Prostate gland (tissue), 2 donors: ENCODE results near the gene SLC25A21. TPM values are rescaled to one million over a fixed set of nuclear protein-coding genes. Genes with fewer than 3 reads are reported as not detected.

Source experiments
- DNase-seq: peaks from one replicate; pipeline ENCODE4 v3.0.0-alpha.2; 2019; ENCODE audit warnings: low spot score
- H3K27ac ChIP-seq, 2 donors: fragments of 200-600 bp; sonication (generic); 2 replicates each; pipeline ENCODE4 v1.5.1; 2017 to 2019
- H3K27me3 ChIP-seq: fragments of 200-600 bp; sonication (generic); replicated peaks from 2 replicates; pipeline ENCODE4 v1.5.1; 2019; ENCODE audit not compliant: insufficient read depth
- H3K36me3 ChIP-seq, 2 donors: fragments of 200-600 bp; sonication (generic); 1 replicate in 1 of 2; 2 replicates in 1 of 2; pipeline versions ENCODE4 v1.5.1 to v1.8.1; 2017 to 2019
- H3K4me1 ChIP-seq: fragments of 200-600 bp; sonication (generic); replicated peaks from 2 replicates; pipeline ENCODE4 v1.5.1; 2019
- H3K4me3 ChIP-seq, 2 donors: fragments of 200-600 bp; sonication (generic); 2 replicates each; pipeline ENCODE4 v1.5.1; 2017 to 2019
- H3K9me3 ChIP-seq: fragments of 200-600 bp; sonication (generic); 2 replicates; pipeline ENCODE4 v1.5.1; 2017
- POLR2A ChIP-seq: fragments of 450-650 bp; IDR thresholded peaks from one replicate; pipeline ENCODE4 v1.6.1; 2016; ENCODE audit warnings: antibody characterized with exemption, mild to moderate bottlenecking
- POLR2AphosphoS5 ChIP-seq: sonication (generic); formaldehyde crosslinking; IDR thresholded peaks from one replicate; pipeline ENCODE4 v1.6.1; 2017; ENCODE audit warnings: antibody characterized with exemption
- whole genome bisulfite sequencing: methylation state at CpG from one replicate; pipeline ENCODE4 v1.1.5; 2018; 5-methylcytosine and 5-hydroxymethylcytosine counted together
- intact Hi-C: fragments of 100-400 bp; cut with DNase I; formaldehyde crosslinking; loops from one replicate; pipeline ENCODE4 v1.14.2; 2022
- total RNA-seq, 2 donors: library from RNA; depleted of rRNA; stranded (reverse); fragments of >200 nt; gene quantifications; one replicate each; pipeline ENCODE4 v1.1.0, GENCODE V29; 2016
- TF ChIP-seq, protein P1 (sequence below), 4 experiments: fragments of 200-600 bp in 2 of 4; fragments of 450-650 bp in 2 of 4; sonication (generic) in 2 of 4; IDR thresholded peaks; 1 replicate in 3 of 4; 2 replicates in 1 of 4; pipeline ENCODE4 v1.5.1; 2016 to 2019; ENCODE audit warnings: antibody characterized with exemption in 4 of 4, mild to moderate bottlenecking in 2 of 4, moderate library complexity in 2 of 4

Gene SLC25A21
- total RNA-seq, 2 donors from 2014 or later = 1.5 to 7.7 TPM

DNA sequence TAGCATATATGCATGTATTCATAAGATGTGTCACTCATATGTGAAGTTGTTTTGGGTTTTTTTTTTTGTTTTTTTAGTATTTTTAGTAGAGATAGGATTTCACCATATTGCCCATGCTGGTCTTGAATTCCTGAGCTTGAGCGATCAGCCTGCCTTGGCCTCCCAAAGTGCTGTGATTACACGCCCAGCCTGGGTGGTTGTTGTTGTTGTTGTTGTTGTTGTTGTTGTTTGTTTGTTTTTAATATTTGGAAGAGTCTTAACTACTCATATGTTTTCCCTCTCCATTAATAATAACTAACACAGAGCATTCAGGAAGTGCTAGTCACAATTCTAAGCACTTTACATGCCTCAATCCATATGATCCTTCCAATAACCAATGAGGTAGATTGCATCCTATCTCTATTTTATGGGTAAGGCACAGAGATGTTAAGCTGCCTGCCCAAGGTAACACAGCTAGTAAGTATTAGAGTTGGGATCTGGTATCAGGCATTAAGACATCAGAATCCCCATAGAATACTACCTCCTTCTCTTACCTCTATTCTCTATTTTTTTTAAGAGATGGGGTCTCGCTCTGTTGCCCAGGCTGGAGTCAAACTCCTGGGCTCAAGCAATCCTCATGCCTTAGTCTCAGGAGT lies 27.6 kb downstream of the SLC25A21 start:
- H3K27ac ChIP-seq = no peak overlapping the region
- no peak overlapping the region for H3K4me3 ChIP-seq
- H3K27me3 ChIP-seq = no peaks in the 10 kb centered on the region
- H3K9me3 ChIP-seq = no peaks in the 10 kb centered on the region
- intact Hi-C loops = no loop called here
- TF ChIP-seq, protein P1, sequence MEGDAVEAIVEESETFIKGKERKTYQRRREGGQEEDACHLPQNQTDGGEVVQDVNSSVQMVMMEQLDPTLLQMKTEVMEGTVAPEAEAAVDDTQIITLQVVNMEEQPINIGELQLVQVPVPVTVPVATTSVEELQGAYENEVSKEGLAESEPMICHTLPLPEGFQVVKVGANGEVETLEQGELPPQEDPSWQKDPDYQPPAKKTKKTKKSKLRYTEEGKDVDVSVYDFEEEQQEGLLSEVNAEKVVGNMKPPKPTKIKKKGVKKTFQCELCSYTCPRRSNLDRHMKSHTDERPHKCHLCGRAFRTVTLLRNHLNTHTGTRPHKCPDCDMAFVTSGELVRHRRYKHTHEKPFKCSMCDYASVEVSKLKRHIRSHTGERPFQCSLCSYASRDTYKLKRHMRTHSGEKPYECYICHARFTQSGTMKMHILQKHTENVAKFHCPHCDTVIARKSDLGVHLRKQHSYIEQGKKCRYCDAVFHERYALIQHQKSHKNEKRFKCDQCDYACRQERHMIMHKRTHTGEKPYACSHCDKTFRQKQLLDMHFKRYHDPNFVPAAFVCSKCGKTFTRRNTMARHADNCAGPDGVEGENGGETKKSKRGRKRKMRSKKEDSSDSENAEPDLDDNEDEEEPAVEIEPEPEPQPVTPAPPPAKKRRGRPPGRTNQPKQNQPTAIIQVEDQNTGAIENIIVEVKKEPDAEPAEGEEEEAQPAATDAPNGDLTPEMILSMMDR (IDR thresholded peaks at IDR 0.05) = no peak
- TF ChIP-seq POLR2AphosphoS5 = no peak
- TF ChIP-seq POLR2A = no peak
- no peaks in the 10 kb centered on the region for H3K4me1 ChIP-seq
- H3K36me3 ChIP-seq = no peaks in the 10 kb centered on the region
- WGBS = 93% methylated on average over 3 of the region's 3 CpGs
- no peak for DNase-seq

DNA sequence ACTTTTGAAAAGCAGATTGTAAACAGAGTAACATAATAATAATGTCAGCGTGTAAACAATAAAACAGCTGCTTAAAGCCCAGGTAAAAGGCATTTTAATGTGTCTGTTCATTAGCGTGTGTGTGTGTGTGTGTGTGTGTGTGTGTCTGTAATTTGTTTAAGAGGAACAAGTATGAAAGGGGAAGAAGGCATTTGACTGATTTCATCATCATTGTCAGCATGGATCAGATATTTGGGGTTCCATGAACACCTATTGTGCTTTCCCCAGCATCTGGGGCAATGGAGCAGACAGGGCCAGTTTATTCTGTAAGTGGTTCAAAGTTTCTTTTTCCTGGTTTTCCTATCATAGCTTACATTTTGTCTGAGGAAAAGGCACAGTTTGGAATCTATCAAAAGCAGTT lies 28.9 kb downstream of the SLC25A21 start:
- H3K27me3 ChIP-seq = no peaks in the 10 kb centered on the region

DNA sequence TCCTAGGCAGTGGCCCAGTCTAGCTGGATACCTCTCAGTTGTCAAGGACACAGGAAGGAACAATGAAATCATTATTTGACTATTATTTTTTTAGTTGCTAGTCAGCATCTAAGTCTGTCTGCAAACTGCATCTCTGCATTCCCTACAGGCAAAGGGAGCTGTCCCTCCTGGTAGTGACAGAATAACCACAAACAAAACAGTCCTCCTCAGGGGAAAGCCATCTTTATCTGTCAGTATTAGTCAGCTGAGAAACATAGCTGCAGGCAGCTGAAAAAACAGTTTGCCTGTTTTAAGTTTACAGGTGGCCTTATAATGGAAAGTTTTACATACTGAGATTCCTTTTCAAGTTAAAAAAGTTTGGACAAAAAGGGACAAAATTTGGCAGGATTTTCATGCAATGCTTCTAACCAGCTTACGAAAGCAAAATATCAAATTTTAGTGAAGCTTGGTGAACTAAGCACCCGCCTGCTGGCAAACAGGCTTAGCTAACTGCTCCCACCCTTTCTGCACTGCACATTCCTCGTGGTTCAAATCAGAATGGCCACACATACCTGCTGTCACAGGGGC lies 29.5 kb downstream of the SLC25A21 start:
- no peaks in the 10 kb centered on the region for H3K9me3 ChIP-seq
- H3K4me1 ChIP-seq = no peaks in the 10 kb centered on the region
- H3K4me3 ChIP-seq = no peak overlapping the region
- TF ChIP-seq POLR2AphosphoS5 (no peak), POLR2A (no peak)
- TF ChIP-seq, protein P1 (IDR thresholded peaks at IDR 0.05) = no peak
- intact Hi-C loops = no loop called here
- no peaks in the 10 kb centered on the region for H3K27me3 ChIP-seq
- H3K27ac ChIP-seq = no peak overlapping the region
- H3K36me3 ChIP-seq = no peaks in the 10 kb centered on the region
- whole genome bisulfite sequencing = 40% methylated on average over 3 of the region's 3 CpGs
- no peak for DNase-seq

More for the DNA sequence above, 28.9 kb downstream of the SLC25A21 start:
- Histone ChIP-seq H3K4me1 (no peaks in the 10 kb centered on the region), H3K4me3 (no peak overlapping the region), H3K9me3 (no peaks in the 10 kb centered on the region), H3K36me3 (no peaks in the 10 kb centered on the region), H3K27ac (no peak overlapping the region)
- DNase-seq = no peak
- intact Hi-C loops = no loop called here
- TF ChIP-seq POLR2A = no peak
- TF ChIP-seq, protein P1 (IDR thresholded peaks at IDR 0.05) = no peak
- no peak for TF ChIP-seq POLR2AphosphoS5
- 34% methylated on average over 2 of the region's 2 CpGs for WGBS

DNA sequence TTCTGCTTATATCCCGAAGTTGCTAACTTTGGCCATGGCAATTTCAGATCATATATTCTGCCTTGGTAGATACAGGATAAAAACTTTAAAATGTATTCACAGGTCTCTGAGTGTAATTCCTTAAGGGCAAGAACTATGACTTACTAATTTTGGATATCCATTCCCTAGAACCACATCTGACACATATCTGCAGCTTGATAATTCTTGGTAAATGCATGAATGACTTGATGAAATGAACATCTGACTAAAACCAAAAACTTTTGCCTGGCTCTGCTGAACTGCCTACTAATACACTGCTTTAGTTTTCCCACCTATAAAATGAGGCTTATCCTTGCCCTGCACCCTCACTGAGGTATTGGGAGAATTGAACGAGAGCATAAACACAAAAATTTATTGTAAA lies 32.2 kb downstream of the SLC25A21 start:
- intact Hi-C loops = no loop called here
- Histone ChIP-seq H3K27ac (no peak overlapping the region), H3K36me3 (no peaks in the 10 kb centered on the region), H3K4me1 (no peaks in the 10 kb centered on the region), H3K4me3 (no peak overlapping the region), H3K27me3 (no peaks in the 10 kb centered on the region), H3K9me3 (no peaks in the 10 kb centered on the region)
- WGBS = 91% methylated on average over 2 of the region's 2 CpGs
- TF ChIP-seq POLR2A = no peak
- no peak for DNase-seq

DNA sequence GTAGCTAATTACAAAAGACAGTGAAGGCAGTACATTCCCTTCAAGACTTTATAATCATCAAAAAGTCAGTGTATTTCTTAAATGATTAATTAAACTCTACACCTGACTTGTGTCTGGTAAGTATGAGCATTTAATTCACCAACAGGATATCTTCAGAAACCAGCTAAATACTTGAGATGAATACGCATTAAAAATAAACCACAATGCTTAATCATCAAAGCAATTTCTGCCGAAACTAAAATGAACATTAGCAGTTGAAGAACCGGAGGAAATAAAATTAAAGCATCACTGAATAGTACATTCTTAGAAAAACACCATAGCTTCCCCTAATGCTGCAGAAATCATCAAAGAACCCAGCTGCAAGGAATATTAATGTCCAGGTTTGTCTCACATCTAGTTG lies 32.7 kb downstream of the SLC25A21 start:
- no peak for DNase-seq
- 99% methylated on average over 3 of the region's 3 CpGs for WGBS
- no peaks in the 10 kb centered on the region for H3K9me3 ChIP-seq
- H3K4me1 ChIP-seq = no peaks in the 10 kb centered on the region
- intact Hi-C loops = no loop called here
- no peak overlapping the region for H3K27ac ChIP-seq
- H3K27me3 ChIP-seq = no peaks in the 10 kb centered on the region
- H3K4me3 ChIP-seq = no peak overlapping the region
- no peak for TF ChIP-seq POLR2A
- TF ChIP-seq, protein P1 (IDR thresholded peaks at IDR 0.05) = no peak
- no peak for TF ChIP-seq POLR2AphosphoS5
- no peaks in the 10 kb centered on the region for H3K36me3 ChIP-seq
